ENCODE data around the gene EIF5AL1.
"Not testable (repeated sequence)": the region's sequence is repeated elsewhere in the genome, so short reads cannot be mapped to it uniquely, and the experiment has no call there.

EIF5AL1 gene

GRCh38 chr10:79511891-79512583, at the start of gene EIF5AL1:
Gene EIF5AL1 (plus strand): TSS chr10:79512533. CDS start chr10:79512650, 117 bp downstream.
- FAIRE-seq: not testable (repeated sequence)

DNA sequence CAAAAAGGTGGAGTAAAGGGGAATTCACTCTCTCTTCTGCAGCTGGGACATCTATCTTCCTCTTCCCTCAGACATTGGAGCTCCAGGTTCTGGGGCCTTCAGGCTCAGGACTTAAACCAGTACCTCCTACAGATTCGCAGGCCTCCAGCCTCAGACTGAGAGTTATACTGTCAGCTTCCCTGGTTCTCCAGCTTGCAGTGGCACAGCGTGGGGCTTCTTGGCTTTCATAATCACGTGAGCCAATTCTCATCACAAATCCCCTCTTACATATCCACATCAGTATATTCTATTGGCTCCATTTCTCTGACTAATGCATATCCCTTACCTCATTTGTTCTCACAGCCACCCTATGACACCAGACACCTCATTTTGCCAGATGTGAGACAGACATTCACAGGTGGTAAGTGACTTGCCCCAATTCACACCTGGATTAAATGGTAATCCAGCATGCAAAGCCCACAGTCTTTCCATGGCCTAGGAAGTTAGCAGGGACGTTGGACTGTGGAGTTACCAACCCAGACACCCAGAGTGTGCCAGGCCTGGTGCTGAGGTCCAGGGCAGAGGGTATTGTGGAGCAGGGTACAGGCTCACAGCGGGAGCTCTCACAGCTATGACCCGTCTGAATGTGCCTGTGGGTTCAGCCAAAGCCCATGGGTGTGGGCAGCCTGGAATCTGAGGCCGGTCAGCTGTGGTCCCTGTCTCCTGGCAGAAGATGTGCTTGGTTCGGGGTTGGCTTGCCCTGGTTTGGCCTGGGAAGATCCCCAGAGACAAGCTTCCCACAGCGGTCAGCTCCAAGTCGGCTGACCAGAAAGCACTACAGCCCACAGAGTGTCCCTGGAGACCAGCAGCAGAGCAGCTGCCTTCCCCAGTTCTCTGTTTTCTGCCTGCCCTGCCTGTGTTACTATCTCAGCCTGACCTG, 48.5 kb upstream of the EIF5AL1 start:
- FAIRE-seq: no peak

GRCh38 chr10:79465341-79465740, 47.0 kb upstream of the EIF5AL1 start:
- FAIRE-seq: no peak

GRCh38 chr10:79468015-79468560, 44.2 kb upstream of the EIF5AL1 start:
- no peak for FAIRE-seq

GRCh38 chr10:79468841-79469585, 43.3 kb upstream of the EIF5AL1 start:
- no peak for FAIRE-seq

DNA sequence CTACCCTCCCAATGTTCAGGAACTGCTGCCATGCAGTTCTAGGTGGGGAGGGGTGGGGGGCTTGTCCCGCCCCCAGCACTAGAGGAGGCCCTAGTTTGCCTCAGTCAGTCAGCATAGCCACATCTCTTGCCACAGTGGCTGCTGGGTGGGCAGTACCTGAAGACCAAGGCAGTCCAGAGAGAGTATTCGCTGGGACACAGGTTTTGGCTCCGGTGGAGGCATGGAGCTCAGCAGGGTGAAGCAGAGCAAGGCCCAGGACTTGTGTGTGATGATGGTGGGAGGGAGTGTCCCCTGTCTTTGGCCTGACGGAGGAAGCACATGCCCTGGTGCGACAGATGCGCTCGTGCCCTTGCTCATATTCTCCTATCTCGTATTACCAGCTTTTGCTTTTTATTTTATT, 42.2 kb upstream of the EIF5AL1 start:
- no peak for FAIRE-seq

DNA sequence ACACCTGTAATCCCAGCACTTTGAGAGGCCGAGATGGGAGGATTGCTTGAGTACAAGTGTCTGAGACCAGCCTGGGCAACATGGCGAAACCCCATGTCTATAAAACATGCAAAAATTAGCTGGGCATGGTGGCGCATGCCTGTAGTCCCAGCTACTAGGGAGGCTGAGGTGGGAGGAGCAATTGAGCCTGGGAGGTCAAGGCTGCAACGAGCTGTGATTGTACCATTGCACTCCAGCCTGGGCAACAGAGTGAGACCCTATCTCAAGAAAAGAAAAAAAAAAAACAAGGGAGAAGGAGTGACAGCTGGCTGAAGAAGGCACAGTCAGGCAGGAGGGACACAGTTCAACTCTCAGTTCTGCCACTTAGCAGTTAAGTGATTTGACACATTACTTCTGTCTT, 40.6 kb upstream of the EIF5AL1 start:
- no peak for FAIRE-seq

- FAIRE-seq: no peak
Observed at GRCh38 chr10:79472449-79472848, 39.9 kb upstream of the EIF5AL1 start.

DNA sequence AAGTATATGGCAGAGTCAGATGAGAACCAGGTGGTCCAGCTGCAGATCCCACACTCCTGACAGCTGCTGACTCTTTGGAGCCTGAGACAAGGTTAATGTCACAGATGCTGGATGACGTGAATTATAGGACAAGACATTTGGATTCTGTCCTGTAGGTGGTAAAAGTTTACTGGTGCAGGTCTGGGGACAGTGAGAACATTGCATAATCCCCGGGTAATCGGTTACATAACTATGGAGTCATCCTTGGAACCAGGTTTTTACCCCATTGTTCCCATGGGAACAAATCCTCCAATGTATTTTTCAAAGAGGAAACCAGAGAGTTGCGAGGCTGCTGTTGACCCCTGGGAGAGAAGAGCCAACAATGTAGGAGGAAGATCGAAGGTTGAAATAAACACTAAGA, 39.4 kb upstream of the EIF5AL1 start:
- FAIRE-seq: no peak

DNA sequence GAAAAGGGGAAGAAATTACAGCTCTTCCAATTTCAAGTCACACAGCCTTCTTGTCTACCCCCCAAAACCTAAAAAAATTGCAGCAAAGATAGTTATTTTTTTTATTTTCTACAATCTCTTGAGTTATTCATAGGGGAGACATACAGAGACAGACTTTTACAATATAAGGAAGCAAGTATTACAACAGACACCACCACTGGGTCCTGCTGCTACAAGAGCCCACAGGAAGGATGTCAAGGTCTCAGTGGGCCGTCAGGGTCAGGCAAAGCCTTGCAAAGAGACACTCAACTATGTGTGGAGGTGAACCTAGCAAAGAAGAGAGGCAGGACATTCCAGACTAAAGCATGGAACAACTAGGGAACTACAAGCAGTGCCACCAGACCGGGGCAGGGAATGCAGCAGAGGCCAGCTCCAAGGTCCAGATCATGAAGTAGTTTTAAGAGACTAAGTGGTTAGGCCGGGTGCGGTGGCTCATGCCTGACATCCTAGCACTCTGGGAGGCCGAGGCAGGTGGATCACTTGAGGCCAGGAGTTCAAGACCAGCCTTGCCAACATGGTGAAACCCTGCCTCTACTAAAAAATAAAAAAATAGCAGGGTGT, 38.7 kb upstream of the EIF5AL1 start:
- no peak for FAIRE-seq

DNA sequence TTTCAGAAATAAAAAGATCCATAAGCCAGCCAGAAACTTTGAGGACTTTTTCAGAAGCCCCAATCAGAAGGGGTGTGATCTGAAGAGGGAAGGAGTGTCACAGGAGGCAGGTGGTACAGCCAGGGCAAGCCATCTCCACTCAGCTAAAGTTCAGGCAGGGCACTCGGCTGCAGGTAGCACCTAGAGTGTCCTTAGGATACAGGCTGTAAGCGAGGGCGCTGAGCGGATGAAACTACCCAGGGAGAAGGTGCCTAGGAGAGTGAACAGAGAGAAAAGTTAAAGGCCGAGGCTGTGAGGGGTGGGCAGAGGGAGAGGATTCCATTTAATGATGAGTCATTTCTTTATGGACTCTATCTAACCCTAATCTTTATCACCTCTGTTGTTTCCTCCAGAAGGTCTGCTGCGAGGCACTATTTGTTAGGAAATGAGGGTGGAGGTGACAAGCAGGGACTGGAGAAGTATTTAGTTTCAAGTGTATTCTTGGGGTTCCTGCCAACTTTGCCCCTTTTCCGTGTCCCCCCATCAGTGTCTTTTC, 37.1 kb upstream of the EIF5AL1 start:
- no peak for FAIRE-seq

GRCh38 chr10:79475877-79476276, 36.5 kb upstream of the EIF5AL1 start:
- no peak for FAIRE-seq

- no peak for FAIRE-seq
Observed at GRCh38 chr10:79476645-79477044, 35.7 kb upstream of the EIF5AL1 start.

- FAIRE-seq: no peak
Observed at GRCh38 chr10:79477456-79477855, 34.9 kb upstream of the EIF5AL1 start.

- FAIRE-seq: no peak
Observed at GRCh38 chr10:79479283-79479909, 32.9 kb upstream of the EIF5AL1 start.

- FAIRE-seq: no peak
Observed at GRCh38 chr10:79482304-79482703, 30.0 kb upstream of the EIF5AL1 start.

- FAIRE-seq: no peak
Observed at GRCh38 chr10:79482741-79483140, 29.6 kb upstream of the EIF5AL1 start.

DNA sequence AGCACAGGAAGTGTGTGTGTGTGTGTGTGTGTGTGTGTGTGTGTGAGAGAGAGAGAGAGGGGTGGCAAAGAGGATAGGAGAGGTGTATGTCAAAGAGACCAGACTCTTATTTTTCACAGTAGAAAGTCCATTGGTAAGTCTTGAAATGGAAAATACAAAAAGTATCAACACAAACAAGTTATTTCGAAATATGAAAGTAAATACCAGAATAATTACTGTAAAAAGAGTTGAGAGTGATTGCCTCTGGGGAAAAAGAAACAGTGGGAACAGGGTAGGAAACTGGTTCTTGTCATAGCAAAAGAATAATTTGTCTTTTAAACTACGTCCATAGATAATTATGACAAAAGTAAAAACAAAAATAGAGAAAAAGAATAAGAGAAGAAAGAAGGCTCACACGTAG, 29.0 kb upstream of the EIF5AL1 start:
- FAIRE-seq: no peak

DNA sequence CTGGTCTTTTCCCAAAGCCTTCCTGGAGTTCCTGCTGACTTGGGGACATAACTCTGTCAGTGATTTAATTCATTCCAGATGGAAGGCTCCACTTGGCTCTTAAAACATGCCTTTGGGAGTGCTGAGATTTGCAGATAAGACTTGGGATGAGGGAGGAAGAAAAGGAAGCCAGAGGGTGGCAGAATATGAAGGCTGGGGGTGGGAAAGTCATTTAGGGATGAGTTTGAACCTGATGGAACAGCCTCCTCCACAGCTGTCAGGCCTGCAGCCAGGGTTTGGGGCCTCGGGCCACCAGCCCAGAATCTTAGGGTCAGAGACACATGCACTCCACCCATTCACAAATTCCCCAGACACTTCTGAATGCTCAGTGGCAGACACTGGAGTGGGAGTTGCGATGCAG, 28.4 kb upstream of the EIF5AL1 start:
- no peak for FAIRE-seq

- FAIRE-seq: no peak
Observed at GRCh38 chr10:79484476-79484875, 27.9 kb upstream of the EIF5AL1 start.

GRCh38 chr10:79487296-79488194, 24.8 kb upstream of the EIF5AL1 start:
- FAIRE-seq: no peak

Measured in A204.1 (cell line).